ENCODE results near the gene TMEM272. TPM values are rescaled to one million over a fixed set of nuclear protein-coding genes. Genes with fewer than 3 reads are reported as not detected.

Gene TMEM272
- total and polyA plus RNA-seq, 2 of the 13 experiments (the other 11 are each of a cell fraction or from before 2014, with no cell fraction given) = 0.37 to 0.62 TPM

DNA sequence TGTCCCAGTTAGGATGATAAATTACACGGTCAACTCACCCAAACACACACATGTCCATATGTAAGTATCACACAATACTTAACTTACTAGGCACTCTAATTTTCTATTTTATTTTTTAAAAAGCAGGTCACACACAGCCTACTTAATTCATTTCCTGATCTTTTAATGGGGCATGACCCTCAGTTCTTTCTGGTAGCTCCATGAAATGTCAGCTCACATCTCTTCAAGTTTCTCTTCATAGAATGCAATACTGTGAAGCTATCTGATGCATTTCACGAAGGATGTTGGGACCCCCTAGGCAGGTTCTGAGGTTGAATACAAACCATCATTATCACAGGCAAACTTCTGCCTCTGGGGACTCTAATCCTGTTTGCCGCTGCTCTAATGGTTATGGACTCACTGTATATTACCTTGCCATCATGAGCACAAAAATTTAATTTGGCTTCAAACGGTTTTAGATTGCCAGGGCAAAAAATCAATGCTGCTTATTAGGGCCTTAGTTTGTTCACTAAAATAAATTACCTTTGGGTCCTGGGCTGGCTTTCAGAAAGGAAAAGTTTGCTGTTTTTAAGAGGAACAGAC, 24.9 kb downstream of the TMEM272 start:
- no peak overlapping the region for H3K27ac ChIP-seq (ENCODE audit: extremely low read length, insufficient read depth, low read length)
- no TSS peak for BruUV-seq (replicated peaks)
- no peaks in the 10 kb centered on the region for H4K20me1 ChIP-seq (ENCODE audit: insufficient read depth, low read length)
- FAIRE-seq (no peak), DNase-seq (ENCODE audit: low spot score) (no peak), ATAC-seq (no peak)
- H3K4me3 ChIP-seq (replicated peaks in 1 of 3; ENCODE audit: insufficient read depth in 1 of 3, low read depth in 2 of 3, low read length in 3 of 3) = no peak overlapping the region
- WGBS (ENCODE audit: low lambda C conversion rate) = 59% methylated on average over 4 of the region's 4 CpGs
- intact Hi-C loops (cut with micrococcal nuclease; ENCODE audit: unreplicated experiment) = no loop called here
- H3K27me3 ChIP-seq (ENCODE audit: control insufficient read depth in 1 of 2, insufficient read depth in 2 of 2, low read length in 2 of 2) = no peaks in the 10 kb centered on the region
- no peaks in the 10 kb centered on the region for H3K79me2 ChIP-seq (ENCODE audit: insufficient read depth, low read length)
- POLR2A ChIA-PET = no interaction called here
- in situ Hi-C loops (cut with HindIII; ENCODE audit: extremely low pct_ligation_motif_present, low pct_unique_long_range_greater_than_20kb) = no loop called here
- H3K9ac ChIP-seq (ENCODE audit: insufficient read depth, low read depth, low read length) = no peak overlapping the region
- H2AFZ ChIP-seq (ENCODE audit: low read length) = no peak overlapping the region
- no peaks in the 10 kb centered on the region for H3K36me3 ChIP-seq (replicated peaks in 1 of 2; ENCODE audit: control insufficient read depth in 1 of 2, insufficient read depth in 2 of 2, low read length in 2 of 2)
- H3K4me2 ChIP-seq (ENCODE audit: low read depth, low read length) = no peak overlapping the region
- CTCF ChIA-PET (ENCODE audit: low intra/inter-chr PET ratio, low total read pairs) = no interaction called here
- H3K4me1 ChIP-seq (ENCODE audit: insufficient read depth, low read length) = peaks cover 9% of the 10 kb centered on the region
- no peaks in the 10 kb centered on the region for H3K9me3 ChIP-seq (ENCODE audit: low read length)
- TF ChIP-seq JDP2 (CRISPR knock-in tag; IDR thresholded peaks at IDR 0.05; ENCODE audit: borderline replicate concordance) (no peak), SPEN (CRISPR knock-in tag; IDR thresholded peaks at IDR 0.05; ENCODE audit: low read depth) (no peak), TEAD2 (CRISPR knock-in tag; IDR thresholded peaks at IDR 0.05) (no peak), ZNF510 (CRISPR knock-in tag; IDR thresholded peaks at IDR 0.05; ENCODE audit: low read depth) (no peak), MTA1 (CRISPR knock-in tag; IDR thresholded peaks at IDR 0.05; ENCODE audit: borderline replicate concordance) (no peak), ZFP82 (CRISPR knock-in tag; IDR thresholded peaks at IDR 0.05; ENCODE audit: borderline replicate concordance) (no peak), ZNF567 (CRISPR knock-in tag; IDR thresholded peaks at IDR 0.05; ENCODE audit: borderline replicate concordance) (no peak), ISL2 (CRISPR knock-in tag; IDR thresholded peaks at IDR 0.05) (no peak)
- TF ChIP-seq, protein P1, sequence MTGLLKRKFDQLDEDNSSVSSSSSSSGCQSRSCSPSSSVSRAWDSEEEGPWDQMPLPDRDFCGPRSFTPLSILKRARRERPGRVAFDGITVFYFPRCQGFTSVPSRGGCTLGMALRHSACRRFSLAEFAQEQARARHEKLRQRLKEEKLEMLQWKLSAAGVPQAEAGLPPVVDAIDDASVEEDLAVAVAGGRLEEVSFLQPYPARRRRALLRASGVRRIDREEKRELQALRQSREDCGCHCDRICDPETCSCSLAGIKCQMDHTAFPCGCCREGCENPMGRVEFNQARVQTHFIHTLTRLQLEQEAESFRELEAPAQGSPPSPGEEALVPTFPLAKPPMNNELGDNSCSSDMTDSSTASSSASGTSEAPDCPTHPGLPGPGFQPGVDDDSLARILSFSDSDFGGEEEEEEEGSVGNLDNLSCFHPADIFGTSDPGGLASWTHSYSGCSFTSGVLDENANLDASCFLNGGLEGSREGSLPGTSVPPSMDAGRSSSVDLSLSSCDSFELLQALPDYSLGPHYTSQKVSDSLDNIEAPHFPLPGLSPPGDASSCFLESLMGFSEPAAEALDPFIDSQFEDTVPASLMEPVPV (CRISPR knock-in tag; IDR thresholded peaks at IDR 0.05) = no peak
- TF ChIP-seq, protein P2, sequence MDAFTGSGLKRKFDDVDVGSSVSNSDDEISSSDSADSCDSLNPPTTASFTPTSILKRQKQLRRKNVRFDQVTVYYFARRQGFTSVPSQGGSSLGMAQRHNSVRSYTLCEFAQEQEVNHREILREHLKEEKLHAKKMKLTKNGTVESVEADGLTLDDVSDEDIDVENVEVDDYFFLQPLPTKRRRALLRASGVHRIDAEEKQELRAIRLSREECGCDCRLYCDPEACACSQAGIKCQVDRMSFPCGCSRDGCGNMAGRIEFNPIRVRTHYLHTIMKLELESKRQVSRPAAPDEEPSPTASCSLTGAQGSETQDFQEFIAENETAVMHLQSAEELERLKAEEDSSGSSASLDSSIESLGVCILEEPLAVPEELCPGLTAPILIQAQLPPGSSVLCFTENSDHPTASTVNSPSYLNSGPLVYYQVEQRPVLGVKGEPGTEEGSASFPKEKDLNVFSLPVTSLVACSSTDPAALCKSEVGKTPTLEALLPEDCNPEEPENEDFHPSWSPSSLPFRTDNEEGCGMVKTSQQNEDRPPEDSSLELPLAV (CRISPR knock-in tag; conservative IDR thresholded peaks at IDR 0.05; ENCODE audit: low read depth) = no peak
- TF ChIP-seq, protein P3, sequence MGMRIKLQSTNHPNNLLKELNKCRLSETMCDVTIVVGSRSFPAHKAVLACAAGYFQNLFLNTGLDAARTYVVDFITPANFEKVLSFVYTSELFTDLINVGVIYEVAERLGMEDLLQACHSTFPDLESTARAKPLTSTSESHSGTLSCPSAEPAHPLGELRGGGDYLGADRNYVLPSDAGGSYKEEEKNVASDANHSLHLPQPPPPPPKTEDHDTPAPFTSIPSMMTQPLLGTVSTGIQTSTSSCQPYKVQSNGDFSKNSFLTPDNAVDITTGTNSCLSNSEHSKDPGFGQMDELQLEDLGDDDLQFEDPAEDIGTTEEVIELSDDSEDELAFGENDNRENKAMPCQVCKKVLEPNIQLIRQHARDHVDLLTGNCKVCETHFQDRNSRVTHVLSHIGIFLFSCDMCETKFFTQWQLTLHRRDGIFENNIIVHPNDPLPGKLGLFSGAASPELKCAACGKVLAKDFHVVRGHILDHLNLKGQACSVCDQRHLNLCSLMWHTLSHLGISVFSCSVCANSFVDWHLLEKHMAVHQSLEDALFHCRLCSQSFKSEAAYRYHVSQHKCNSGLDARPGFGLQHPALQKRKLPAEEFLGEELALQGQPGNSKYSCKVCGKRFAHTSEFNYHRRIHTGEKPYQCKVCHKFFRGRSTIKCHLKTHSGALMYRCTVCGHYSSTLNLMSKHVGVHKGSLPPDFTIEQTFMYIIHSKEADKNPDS (CRISPR knock-in tag; IDR thresholded peaks at IDR 0.05) = no peak
- TF ChIP-seq, protein P4, sequence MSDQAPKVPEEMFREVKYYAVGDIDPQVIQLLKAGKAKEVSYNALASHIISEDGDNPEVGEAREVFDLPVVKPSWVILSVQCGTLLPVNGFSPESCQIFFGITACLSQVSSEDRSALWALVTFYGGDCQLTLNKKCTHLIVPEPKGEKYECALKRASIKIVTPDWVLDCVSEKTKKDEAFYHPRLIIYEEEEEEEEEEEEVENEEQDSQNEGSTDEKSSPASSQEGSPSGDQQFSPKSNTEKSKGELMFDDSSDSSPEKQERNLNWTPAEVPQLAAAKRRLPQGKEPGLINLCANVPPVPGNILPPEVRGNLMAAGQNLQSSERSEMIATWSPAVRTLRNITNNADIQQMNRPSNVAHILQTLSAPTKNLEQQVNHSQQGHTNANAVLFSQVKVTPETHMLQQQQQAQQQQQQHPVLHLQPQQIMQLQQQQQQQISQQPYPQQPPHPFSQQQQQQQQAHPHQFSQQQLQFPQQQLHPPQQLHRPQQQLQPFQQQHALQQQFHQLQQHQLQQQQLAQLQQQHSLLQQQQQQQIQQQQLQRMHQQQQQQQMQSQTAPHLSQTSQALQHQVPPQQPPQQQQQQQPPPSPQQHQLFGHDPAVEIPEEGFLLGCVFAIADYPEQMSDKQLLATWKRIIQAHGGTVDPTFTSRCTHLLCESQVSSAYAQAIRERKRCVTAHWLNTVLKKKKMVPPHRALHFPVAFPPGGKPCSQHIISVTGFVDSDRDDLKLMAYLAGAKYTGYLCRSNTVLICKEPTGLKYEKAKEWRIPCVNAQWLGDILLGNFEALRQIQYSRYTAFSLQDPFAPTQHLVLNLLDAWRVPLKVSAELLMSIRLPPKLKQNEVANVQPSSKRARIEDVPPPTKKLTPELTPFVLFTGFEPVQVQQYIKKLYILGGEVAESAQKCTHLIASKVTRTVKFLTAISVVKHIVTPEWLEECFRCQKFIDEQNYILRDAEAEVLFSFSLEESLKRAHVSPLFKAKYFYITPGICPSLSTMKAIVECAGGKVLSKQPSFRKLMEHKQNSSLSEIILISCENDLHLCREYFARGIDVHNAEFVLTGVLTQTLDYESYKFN (CRISPR knock-in tag; conservative IDR thresholded peaks at IDR 0.05) = no peak

Data from HepG2 (cell line).